HepG2 (cell line): ENCODE data around the gene UTS2R.

ENCODE experiments used
- EZH2 ChIP-seq: conservative IDR thresholded peaks from 2 replicates; pipeline ENCODE4 v1.6.1; 2012; ENCODE audit warnings: mild to moderate bottlenecking, low read depth, low read length, moderate library complexity
- NBN ChIP-seq: fragments of 450-650 bp; conservative IDR thresholded peaks from 2 replicates; pipeline ENCODE4 v1.6.1; 2017
- POLR2A ChIP-seq, 2 experiments: IDR thresholded peaks; 2 replicates each; pipeline ENCODE4 v1.6.1; 2011; ENCODE audit warnings: low read depth in 2 of 2, low read length in 2 of 2, mild to moderate bottlenecking in 1 of 2, moderate library complexity in 1 of 2; ENCODE audit not compliant: insufficient read depth in 1 of 2
- POLR2G ChIP-seq: fragments of 200-400 bp; formaldehyde crosslinking; IDR thresholded peaks from 2 replicates; pipeline ENCODE4 v1.6.1; 2018; ENCODE audit warnings: mild to moderate bottlenecking, low read depth, low read length, moderate library complexity
- SP1 ChIP-seq, 2 experiments: fragments of 450-650 bp in 1 of 2; sonication (generic) in 1 of 2; formaldehyde crosslinking in 1 of 2; IDR thresholded peaks; 2 replicates each; pipeline versions ENCODE4 v1.4.0 to v1.6.1; 2016 to 2020; ENCODE audit warnings: missing genetic modification reagents in 1 of 2
- ZNF484 ChIP-seq: sonication (generic); formaldehyde crosslinking; IDR thresholded peaks from 2 replicates; pipeline ENCODE4 v1.5.1; 2020; ENCODE audit warnings: mild to moderate bottlenecking, low read depth, missing genetic modification reagents, borderline replicate concordance
- ZNF788 ChIP-seq: sonication (generic); formaldehyde crosslinking; IDR thresholded peaks from 2 replicates; pipeline ENCODE4 v1.5.0; 2020; ENCODE audit warnings: mild to moderate bottlenecking, missing genetic modification reagents, borderline replicate concordance
- TF ChIP-seq, protein P1 (sequence below): sonication (generic); formaldehyde crosslinking; IDR thresholded peaks from 2 replicates; pipeline ENCODE4 v1.5.0; 2020; ENCODE audit warnings: mild to moderate bottlenecking, missing genetic modification reagents, moderate library complexity

DNA sequence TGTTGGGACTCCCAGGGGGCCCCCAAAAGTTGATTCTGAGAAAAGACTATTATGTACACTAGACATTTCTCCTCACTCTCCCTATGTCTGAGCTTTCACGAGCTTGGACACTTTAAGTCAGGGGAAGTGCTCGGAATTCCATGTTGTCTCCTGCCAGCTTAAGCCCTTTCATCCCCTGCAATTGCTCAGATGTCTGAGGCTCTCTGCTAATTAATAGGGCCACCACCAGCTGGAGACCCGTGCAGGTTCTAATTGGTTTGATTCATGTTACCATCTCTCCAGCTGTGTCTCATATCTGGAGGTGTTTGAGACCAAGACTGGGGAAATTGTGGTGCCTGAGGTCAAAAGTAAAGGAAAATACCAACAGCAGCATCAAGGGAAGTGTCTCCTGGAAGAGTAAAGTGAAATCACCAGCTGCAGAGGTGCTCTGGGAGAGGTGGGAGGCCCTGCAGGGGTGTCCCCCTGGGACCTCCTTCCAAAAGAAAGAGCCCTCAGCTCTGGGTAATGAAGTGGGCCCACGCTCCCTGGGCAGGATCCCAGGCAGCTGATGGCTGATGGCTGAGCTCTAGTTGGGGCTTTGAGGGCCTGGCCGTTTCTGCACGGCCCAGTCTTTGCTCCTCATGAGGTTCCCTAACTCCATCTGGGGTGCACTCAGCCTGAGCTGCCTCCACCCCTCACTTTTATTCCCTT, 5.8 kb upstream of the UTS2R start:
- TF ChIP-seq POLR2A (IDR thresholded peaks at IDR 0.05; ENCODE audit: insufficient read depth in 1 of 2, low read depth in 2 of 2, low read length in 2 of 2): no peak
- TF ChIP-seq, protein P1, sequence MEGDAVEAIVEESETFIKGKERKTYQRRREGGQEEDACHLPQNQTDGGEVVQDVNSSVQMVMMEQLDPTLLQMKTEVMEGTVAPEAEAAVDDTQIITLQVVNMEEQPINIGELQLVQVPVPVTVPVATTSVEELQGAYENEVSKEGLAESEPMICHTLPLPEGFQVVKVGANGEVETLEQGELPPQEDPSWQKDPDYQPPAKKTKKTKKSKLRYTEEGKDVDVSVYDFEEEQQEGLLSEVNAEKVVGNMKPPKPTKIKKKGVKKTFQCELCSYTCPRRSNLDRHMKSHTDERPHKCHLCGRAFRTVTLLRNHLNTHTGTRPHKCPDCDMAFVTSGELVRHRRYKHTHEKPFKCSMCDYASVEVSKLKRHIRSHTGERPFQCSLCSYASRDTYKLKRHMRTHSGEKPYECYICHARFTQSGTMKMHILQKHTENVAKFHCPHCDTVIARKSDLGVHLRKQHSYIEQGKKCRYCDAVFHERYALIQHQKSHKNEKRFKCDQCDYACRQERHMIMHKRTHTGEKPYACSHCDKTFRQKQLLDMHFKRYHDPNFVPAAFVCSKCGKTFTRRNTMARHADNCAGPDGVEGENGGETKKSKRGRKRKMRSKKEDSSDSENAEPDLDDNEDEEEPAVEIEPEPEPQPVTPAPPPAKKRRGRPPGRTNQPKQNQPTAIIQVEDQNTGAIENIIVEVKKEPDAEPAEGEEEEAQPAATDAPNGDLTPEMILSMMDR: no peak
- TF ChIP-seq EZH2: no peak
- TF ChIP-seq POLR2G: no peak
- no peak for TF ChIP-seq SP1 (IDR thresholded peaks at IDR 0.05)
- TF ChIP-seq SP1 (CRISPR knock-in tag; IDR thresholded peaks at IDR 0.05): no peak
- no peak for TF ChIP-seq NBN
- 0 out of 2 replicates have a peak, but pooled peaks have one; percentile 29 for TF ChIP-seq ZNF788
- no peak for TF ChIP-seq ZNF484 (CRISPR knock-in tag)
